HEK293 (cell line): Measurements from ENCODE around the gene HOXA10.

Source experiments
- CTCF ChIA-PET: fragments of 350-600 bp; formaldehyde crosslinking; extraction: SDS; loops from one replicate; lab custom pipeline; 2021; ENCODE audit warnings: antibody characterized with exemption; lab: Yijun Ruan, JAX
- POLR2A ChIA-PET: fragments of 300-600 bp; formaldehyde crosslinking; extraction: SDS; loops from one replicate; lab custom pipeline; 2020; ENCODE audit warnings: antibody characterized with exemption, inconsistent platforms; lab: Yijun Ruan, JAX
- H3K27ac ChIP-seq: fragments of 200-500 bp; sonication (Bioruptor generic); 2 replicates; pipeline ENCODE4 v1.5.1; 2014; ENCODE audit warnings: low read depth, low read length, control low read depth, inconsistent platforms; ENCODE audit errors: extremely low read depth
- H3K36me3 ChIP-seq, 2 experiments: fragments of 200-500 bp in 1 of 2; sonication (Bioruptor generic) in 1 of 2; 1 replicate in 1 of 2; 2 replicates in 1 of 2; pipeline ENCODE4 v1.5.1; 2014 to 2017; ENCODE audit warnings: inconsistent platforms in 2 of 2, low read length in 2 of 2; ENCODE audit not compliant: control insufficient read depth in 2 of 2, insufficient read depth in 1 of 2
- H3K4me1 ChIP-seq: fragments of 200-500 bp; sonication (Bioruptor generic); 2 replicates; pipeline ENCODE4 v1.5.1; 2014; ENCODE audit warnings: mild to moderate bottlenecking, low read length, inconsistent platforms; ENCODE audit not compliant: control insufficient read depth, insufficient read depth
- H3K4me3 ChIP-seq: 2 replicates; pipeline ENCODE4 v1.5.1; 2011; ENCODE audit warnings: low read depth, mild to moderate bottlenecking, control low read depth, low read length, moderate library complexity
- H3K9me3 ChIP-seq: fragments of 200-500 bp; sonication (Bioruptor generic); 2 replicates; pipeline ENCODE4 v1.5.1; 2014; ENCODE audit warnings: low read depth, low read length, inconsistent platforms; ENCODE audit not compliant: control insufficient read depth, insufficient read depth
- PRDM4 ChIP-seq: fragments of 450-650 bp; formaldehyde crosslinking; IDR thresholded peaks from 2 replicates; pipeline ENCODE4 v1.5.1; 2017; ENCODE audit warnings: missing biosample characterization, missing genetic modification characterization
- SALL2 ChIP-seq: fragments of 450-650 bp; formaldehyde crosslinking; IDR thresholded peaks from 2 replicates; pipeline ENCODE4 v1.5.0; 2017; ENCODE audit warnings: missing biosample characterization, mild to moderate bottlenecking, missing genetic modification characterization, borderline replicate concordance
- SCRT1 ChIP-seq: fragments of 450-650 bp; formaldehyde crosslinking; IDR thresholded peaks from 2 replicates; pipeline ENCODE4 v1.5.1; 2016; ENCODE audit warnings: missing biosample characterization, missing genetic modification characterization, borderline replicate concordance
- SCRT2 ChIP-seq: fragments of 450-650 bp; formaldehyde crosslinking; IDR thresholded peaks from 2 replicates; pipeline ENCODE4 v1.5.1; 2016; ENCODE audit warnings: missing biosample characterization, missing genetic modification characterization
- SP3 ChIP-seq: fragments of 450-650 bp; formaldehyde crosslinking; IDR thresholded peaks from 2 replicates; pipeline ENCODE4 v1.5.1; 2016; ENCODE audit warnings: missing biosample characterization, missing genetic modification characterization
- TCF7L2 ChIP-seq: IDR thresholded peaks from 2 replicates; pipeline ENCODE4 v1.6.1; 2011; ENCODE audit warnings: low read depth, mild to moderate bottlenecking, inconsistent platforms, low read length, moderate library complexity, borderline replicate concordance
- WT1 ChIP-seq: fragments of 450-650 bp; formaldehyde crosslinking; IDR thresholded peaks from 2 replicates; pipeline ENCODE4 v1.5.1; 2016; ENCODE audit warnings: missing biosample characterization, missing genetic modification characterization
- YY1 ChIP-seq: fragments of 450-650 bp; formaldehyde crosslinking; IDR thresholded peaks from 2 replicates; pipeline ENCODE4 v1.5.1; 2018; ENCODE audit warnings: missing biosample characterization, missing genetic modification characterization
- ZBTB1 ChIP-seq: fragments of 450-650 bp; formaldehyde crosslinking; IDR thresholded peaks from 2 replicates; pipeline ENCODE4 v1.5.1; 2016; ENCODE audit warnings: missing biosample characterization, missing genetic modification characterization
- ZFP3 ChIP-seq: fragments of 450-650 bp; formaldehyde crosslinking; IDR thresholded peaks from 2 replicates; pipeline ENCODE4 v1.5.1; 2016; ENCODE audit warnings: low read depth, missing biosample characterization, missing genetic modification characterization
- ZNF133 ChIP-seq: fragments of 450-650 bp; formaldehyde crosslinking; IDR thresholded peaks from 2 replicates; pipeline ENCODE4 v1.5.1; 2016; ENCODE audit warnings: missing biosample characterization, missing genetic modification characterization
- ZNF324 ChIP-seq: fragments of 450-650 bp; formaldehyde crosslinking; IDR thresholded peaks from 2 replicates; pipeline ENCODE4 v1.5.1; 2016; ENCODE audit warnings: missing biosample characterization, missing genetic modification characterization
- ZNF510 ChIP-seq: fragments of 450-650 bp; formaldehyde crosslinking; IDR thresholded peaks from 2 replicates; pipeline ENCODE4 v1.5.1; 2018; ENCODE audit warnings: mild to moderate bottlenecking, missing genetic modification characterization, missing biosample characterization; ENCODE audit not compliant: insufficient replicate concordance
- ZNF549 ChIP-seq: fragments of 450-650 bp; IDR thresholded peaks from 2 replicates; pipeline ENCODE4 v1.5.1; 2018; ENCODE audit warnings: missing biosample characterization, missing genetic modification characterization, mild to moderate bottlenecking, inconsistent platforms, moderate library complexity
- ZNF610 ChIP-seq: fragments of 450-650 bp; formaldehyde crosslinking; IDR thresholded peaks from 2 replicates; pipeline ENCODE4 v1.5.1; 2016; ENCODE audit warnings: missing biosample characterization, missing genetic modification characterization, borderline replicate concordance
- ZNF623 ChIP-seq: fragments of 450-650 bp; formaldehyde crosslinking; IDR thresholded peaks from 2 replicates; pipeline ENCODE4 v1.5.1; 2016; ENCODE audit warnings: missing biosample characterization, missing genetic modification characterization
- ZNF626 ChIP-seq: fragments of 450-650 bp; sonication (Bioruptor Pico); formaldehyde crosslinking; IDR thresholded peaks from 2 replicates; pipeline ENCODE4 v1.5.1; 2018; ENCODE audit warnings: missing biosample characterization, missing genetic modification characterization, inconsistent platforms
- ZNF639 ChIP-seq: fragments of 450-650 bp; formaldehyde crosslinking; IDR thresholded peaks from 2 replicates; pipeline ENCODE4 v1.5.1; 2016; ENCODE audit warnings: missing biosample characterization, missing genetic modification characterization
- ZNF660 ChIP-seq: fragments of 450-650 bp; IDR thresholded peaks from 2 replicates; pipeline ENCODE4 v1.5.1; 2018; ENCODE audit warnings: missing biosample characterization, mild to moderate bottlenecking, missing genetic modification characterization
- ZNF670 ChIP-seq: fragments of 450-650 bp; formaldehyde crosslinking; IDR thresholded peaks from 2 replicates; pipeline ENCODE4 v1.5.1; 2016; ENCODE audit warnings: missing biosample characterization, missing genetic modification characterization, low read depth
- TF ChIP-seq, protein P1 (sequence below): fragments of 450-650 bp; formaldehyde crosslinking; conservative IDR thresholded peaks from 2 replicates; pipeline ENCODE4 v1.5.1; 2016; ENCODE audit warnings: low read depth, missing biosample characterization, missing genetic modification characterization
- TF ChIP-seq, protein P2 (sequence below): fragments of 450-650 bp; formaldehyde crosslinking; optimal IDR thresholded peaks from 2 replicates; pipeline ENCODE3; 2016; ENCODE audit warnings: missing biosample characterization, mild to moderate bottlenecking, missing genetic modification characterization

HOXA10 gene

GRCh38 chr7:27143950-27144780 lies 30.0 kb downstream of the HOXA10 start (continued):
- no peak for TF ChIP-seq ZNF670 (tag by site-specific recombination)
- TF ChIP-seq, protein P1, sequence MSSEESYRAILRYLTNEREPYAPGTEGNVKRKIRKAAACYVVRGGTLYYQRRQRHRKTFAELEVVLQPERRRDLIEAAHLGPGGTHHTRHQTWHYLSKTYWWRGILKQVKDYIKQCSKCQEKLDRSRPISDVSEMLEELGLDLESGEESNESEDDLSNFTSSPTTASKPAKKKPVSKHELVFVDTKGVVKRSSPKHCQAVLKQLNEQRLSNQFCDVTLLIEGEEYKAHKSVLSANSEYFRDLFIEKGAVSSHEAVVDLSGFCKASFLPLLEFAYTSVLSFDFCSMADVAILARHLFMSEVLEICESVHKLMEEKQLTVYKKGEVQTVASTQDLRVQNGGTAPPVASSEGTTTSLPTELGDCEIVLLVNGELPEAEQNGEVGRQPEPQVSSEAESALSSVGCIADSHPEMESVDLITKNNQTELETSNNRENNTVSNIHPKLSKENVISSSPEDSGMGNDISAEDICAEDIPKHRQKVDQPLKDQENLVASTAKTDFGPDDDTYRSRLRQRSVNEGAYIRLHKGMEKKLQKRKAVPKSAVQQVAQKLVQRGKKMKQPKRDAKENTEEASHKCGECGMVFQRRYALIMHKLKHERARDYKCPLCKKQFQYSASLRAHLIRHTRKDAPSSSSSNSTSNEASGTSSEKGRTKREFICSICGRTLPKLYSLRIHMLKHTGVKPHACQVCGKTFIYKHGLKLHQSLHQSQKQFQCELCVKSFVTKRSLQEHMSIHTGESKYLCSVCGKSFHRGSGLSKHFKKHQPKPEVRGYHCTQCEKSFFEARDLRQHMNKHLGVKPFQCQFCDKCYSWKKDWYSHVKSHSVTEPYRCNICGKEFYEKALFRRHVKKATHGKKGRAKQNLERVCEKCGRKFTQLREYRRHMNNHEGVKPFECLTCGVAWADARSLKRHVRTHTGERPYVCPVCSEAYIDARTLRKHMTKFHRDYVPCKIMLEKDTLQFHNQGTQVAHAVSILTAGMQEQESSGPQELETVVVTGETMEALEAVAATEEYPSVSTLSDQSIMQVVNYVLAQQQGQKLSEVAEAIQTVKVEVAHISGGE (tag by site-specific recombination) = no peak
- no peak for TF ChIP-seq SCRT2 (tag by site-specific recombination)
- peak; percentile 52 for TF ChIP-seq WT1 (tag by site-specific recombination)
- TF ChIP-seq ZNF660 (tag by site-specific recombination) = peak; percentile 70; the same call in 1 of the 2 replicates
- TF ChIP-seq ZBTB1 (tag by site-specific recombination) = no peak
- TF ChIP-seq ZNF639 (tag by site-specific recombination) = peak; percentile 15; the same call in 1 of the 2 replicates
- no peak for TF ChIP-seq ZNF623 (tag by site-specific recombination)

DNA sequence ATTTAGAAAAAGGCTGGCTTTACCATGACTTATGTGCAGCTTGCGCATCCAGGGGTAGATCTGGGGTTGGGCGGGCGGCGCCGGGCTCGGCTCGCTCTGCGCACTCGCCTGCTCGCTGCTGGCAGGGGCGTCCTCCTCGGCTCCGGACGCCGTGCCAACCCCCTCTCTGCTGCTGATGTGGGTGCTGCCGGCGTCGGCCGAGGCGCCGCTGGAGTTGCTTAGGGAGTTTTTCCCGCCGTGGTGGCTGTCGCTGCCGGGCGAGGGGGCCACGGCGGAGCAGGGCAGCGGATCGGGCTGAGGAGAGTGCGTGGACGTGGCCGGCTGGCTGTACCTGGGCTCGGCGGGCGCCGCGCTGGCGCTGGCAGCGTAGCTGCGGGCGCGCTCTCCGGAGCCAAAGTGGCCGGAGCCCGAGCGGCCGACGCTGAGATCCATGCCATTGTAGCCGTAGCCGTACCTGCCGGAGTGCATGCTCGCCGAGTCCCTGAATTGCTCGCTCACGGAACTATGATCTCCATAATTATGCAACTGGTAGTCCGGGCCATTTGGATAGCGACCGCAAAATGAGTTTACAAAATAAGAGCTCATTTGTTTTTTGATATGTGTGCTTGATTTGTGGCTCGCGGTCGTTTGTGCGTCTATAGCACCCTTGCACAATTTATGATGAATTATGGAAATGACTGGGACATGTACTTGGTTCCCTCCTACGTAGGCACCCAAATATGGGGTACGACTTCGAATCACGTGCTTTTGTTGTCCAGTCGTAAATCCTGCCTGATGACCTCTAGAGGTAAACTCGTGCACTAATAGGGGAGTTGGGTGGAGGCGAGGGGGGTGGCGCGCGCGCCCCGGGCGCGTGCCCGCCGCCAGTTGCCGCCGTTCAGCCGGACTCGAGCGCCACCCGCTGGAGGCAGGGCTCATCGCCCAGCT lies 30.8 kb downstream of the HOXA10 start, which contains the start of gene HOXA5:
Gene HOXA5, minus strand, starts transcription at position 659 of the 927 bp plus-strand sequence. Its CDS starts 74 bp downstream, at position 585.
- POLR2A ChIA-PET = interaction anchor here (0.6 to 1.6 kb wide), 20 partner anchors 9 to 1281 kb away, joined by 3 to 9 read pairs (median 4); partner anchors contain the start of genes HOXA4, HOXA7 and HOXA9
- peaks cover 22% of the 10 kb centered on the region for H3K4me1 ChIP-seq
- H3K27ac ChIP-seq = peak within 1 kb of the TSS; percentile 98
- CTCF ChIA-PET = interaction anchor here (0.6 to 4.4 kb wide), 46 partner anchors 9 to 1685 kb away, joined by 3 to 34 read pairs (median 4); partner anchors contain the start of genes HOXA1 and HOXA7
- H3K4me3 ChIP-seq = peak within 1 kb of the TSS; percentile 79
- no peaks in the 10 kb centered on the region for H3K9me3 ChIP-seq
- H3K36me3 ChIP-seq = peaks cover 0 to 63% of the 10 kb centered on the region in 2 experiments; a peak in 2 of 3 replicates
- TF ChIP-seq SALL2 (tag by site-specific recombination) (no peak), YY1 (tag by site-specific recombination) (peak; percentile 8; the same call in 1 of the 2 replicates), ZNF549 (tag by site-specific recombination) (no peak), ZNF610 (tag by site-specific recombination) (peak; percentile 13; the same call in 1 of the 2 replicates), SP3 (tag by site-specific recombination) (peak; percentile 30; the same call in 1 of the 2 replicates), SCRT1 (tag by site-specific recombination) (peak; percentile 76), ZFP3 (tag by site-specific recombination) (no peak), ZNF626 (tag by site-specific recombination) (no peak), ZNF324 (no peak), PRDM4 (0 out of 2 replicates have a peak, but pooled peaks have one; percentile 15), TCF7L2 (peak; percentile 55; the same call in 1 of the 2 replicates), ZNF510 (tag by site-specific recombination) (no peak), ZNF133 (tag by site-specific recombination) (no peak)
- TF ChIP-seq, protein P2, sequence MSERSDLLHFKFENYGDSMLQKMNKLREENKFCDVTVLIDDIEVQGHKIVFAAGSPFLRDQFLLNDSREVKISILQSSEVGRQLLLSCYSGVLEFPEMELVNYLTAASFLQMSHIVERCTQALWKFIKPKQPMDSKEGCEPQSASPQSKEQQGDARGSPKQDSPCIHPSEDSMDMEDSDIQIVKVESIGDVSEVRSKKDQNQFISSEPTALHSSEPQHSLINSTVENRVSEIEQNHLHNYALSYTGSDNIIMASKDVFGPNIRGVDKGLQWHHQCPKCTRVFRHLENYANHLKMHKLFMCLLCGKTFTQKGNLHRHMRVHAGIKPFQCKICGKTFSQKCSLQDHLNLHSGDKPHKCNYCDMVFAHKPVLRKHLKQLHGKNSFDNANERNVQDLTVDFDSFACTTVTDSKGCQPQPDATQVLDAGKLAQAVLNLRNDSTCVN = peak; percentile 89
